GM19397 (cell line): ENCODE results near the gene NCS1.
"Not testable (repeated sequence)": the region's sequence is repeated elsewhere in the genome, so short reads cannot be mapped to it uniquely, and the experiment has no call there.

ENCODE experiments used
- ATAC-seq: cut with Tn5 transposase; IDR thresholded peaks from one replicate; pipeline ENCODE4 v1.9.1; 2021; ENCODE audit warnings: mild to moderate bottlenecking, moderate library complexity; ENCODE audit not compliant: unreplicated experiment

The NCS1 gene

DNA sequence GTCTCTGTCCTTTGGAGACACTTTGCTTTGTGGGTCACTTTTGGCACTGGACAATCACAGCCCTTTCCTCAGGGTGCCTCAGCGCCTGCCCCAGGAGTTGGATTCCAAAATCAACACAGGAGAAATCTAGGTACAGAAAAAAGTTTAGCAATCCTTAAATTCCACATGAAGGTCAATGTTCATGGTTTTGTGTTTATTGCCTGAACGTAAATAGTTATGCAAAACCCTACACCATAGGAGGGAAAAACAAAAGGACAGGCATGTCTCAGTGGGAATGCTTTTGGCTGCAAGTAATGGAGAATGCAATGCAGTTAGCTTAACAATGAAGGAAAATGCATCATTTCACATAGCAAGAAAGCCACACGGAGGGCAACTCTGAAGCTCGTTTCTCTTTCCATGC, 86.8 kb downstream of the NCS1 start:
- ATAC-seq = no peak

DNA sequence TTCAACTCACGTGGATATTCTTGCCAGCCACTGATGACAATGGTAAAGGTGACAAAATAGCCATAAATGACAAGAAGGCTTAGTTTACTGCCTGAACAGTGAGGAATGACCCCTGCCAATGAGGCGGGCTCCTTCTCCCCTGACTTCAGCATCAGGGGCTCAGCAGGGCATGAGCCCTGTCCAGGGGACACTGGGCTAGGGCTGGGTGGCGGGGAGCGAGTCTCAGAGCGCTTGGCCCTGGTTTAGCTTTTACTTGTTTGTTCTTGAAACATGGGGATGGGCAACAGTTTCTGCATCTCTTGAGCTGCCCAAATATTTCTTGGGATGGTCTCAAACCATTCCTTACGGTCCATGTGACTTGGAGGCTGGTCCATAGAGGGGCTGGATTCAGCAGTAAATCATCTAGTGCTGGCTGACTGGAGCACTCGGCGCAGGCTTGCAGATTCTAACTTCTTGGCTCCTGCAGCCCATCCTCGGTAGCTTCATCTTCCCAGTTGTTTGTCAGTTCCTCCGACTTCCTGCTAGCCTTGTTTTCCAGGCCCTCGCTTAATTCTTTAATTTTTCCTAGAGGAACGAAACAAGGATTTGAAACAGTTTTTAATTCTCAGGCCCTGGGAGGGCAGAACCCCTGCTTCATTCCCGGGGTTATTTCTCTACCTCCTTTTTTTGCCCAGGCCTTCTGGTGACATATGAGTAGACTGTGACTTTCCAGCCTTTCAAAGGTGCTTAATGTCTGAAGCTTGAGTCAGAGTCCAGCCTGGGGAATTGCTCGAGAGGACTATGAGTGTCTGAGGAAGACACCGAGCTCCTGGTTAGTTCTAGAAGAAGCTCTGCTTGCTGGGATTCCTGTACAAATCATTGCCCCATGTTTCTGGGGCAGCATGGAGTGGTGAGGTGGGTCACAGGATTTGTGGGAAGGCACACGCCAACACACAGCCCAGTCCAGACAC, 88.9 kb downstream of the NCS1 start:
- ATAC-seq = no peak

DNA sequence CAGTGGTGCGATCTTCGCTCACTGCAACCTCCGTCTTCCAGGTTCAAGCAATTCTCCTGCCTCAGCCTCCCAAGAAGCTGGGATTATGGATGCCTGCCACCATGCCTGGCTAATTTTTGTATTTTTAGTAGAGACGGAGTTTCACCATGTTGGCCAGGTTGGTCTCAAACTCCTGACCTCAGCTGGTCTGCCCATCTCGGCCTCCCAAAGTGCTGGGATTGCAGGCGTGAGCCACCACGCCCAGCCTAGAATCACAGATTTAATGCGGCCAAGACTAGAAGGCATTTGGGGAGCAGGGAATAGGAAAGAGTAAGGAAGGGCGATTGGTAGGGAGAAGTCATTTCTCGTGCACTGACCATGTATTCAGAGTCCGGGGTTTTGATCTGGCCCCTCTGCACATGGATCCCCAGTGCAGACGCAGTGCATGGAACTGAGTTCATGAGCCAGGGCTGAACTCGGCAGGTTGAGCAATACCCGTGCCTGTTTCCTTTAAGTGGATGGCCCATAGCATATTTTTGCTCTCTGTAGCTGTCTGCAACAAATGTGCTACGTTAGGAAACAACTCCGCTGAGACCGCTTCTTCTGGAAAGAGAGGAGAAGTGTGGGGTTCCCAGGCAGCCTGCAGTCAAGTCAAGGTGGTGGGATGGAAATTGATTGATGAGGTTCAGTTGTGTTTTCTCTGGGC, 90.0 kb downstream of the NCS1 start:
- ATAC-seq = no peak

DNA sequence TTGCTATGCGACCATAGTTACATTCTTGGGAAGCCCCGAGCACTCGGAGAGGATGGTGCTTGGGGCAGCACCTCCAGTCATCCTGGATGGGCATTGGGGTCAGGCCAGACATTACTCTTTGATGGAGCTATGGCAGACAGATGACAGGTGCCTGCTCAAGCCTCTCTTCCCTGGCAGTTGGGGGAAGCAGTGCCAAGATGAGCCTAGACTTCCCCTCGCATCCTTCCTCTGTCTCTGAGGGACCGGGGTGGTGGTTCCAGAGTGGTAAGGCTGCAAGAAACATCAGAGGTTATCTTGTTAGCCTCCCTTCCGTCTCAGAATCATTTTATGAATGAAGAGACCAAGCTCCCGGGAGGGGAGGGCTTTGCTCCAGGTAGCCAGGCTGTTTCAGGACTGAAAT, 90.6 kb downstream of the NCS1 start:
- no peak for ATAC-seq

DNA sequence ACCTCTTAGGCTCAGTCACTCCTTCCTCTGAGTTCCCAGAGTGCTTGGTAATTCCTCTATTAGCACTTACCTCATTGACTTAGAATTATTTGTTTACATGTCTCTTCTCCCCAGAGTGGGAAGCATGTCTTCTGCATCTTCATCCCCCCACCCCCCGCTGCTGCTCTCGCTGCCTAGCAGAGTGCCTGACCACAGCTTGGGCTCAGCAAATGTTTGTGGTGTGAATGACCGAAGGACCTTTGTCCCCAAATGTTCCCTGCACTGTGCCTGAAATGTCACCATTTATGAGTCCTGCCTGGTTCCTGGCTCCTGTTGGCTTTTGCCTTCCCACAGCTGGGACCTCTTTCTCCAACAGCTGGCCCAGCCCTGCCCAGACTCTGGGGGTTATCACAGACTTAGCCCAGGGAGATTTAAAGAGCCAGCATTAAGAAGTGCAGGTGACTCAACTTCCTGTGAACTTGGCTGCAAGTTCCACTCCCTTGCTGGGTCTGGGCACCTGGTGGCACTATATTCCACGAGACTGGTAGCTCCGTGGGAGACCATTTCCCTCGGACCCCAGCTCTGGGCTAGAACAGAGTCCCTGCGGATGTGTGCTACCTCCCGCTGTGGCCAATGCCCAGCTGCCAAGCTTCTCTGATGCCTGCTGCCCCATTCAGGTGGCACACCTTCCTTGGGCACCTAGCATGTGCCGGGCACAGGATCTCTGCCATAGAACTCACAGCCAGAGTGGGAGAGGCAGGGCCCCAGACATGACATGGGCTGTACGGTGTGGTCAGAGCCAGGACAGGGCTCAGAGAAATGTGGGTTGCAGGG, 91.6 kb downstream of the NCS1 start:
- ATAC-seq = no peak

DNA sequence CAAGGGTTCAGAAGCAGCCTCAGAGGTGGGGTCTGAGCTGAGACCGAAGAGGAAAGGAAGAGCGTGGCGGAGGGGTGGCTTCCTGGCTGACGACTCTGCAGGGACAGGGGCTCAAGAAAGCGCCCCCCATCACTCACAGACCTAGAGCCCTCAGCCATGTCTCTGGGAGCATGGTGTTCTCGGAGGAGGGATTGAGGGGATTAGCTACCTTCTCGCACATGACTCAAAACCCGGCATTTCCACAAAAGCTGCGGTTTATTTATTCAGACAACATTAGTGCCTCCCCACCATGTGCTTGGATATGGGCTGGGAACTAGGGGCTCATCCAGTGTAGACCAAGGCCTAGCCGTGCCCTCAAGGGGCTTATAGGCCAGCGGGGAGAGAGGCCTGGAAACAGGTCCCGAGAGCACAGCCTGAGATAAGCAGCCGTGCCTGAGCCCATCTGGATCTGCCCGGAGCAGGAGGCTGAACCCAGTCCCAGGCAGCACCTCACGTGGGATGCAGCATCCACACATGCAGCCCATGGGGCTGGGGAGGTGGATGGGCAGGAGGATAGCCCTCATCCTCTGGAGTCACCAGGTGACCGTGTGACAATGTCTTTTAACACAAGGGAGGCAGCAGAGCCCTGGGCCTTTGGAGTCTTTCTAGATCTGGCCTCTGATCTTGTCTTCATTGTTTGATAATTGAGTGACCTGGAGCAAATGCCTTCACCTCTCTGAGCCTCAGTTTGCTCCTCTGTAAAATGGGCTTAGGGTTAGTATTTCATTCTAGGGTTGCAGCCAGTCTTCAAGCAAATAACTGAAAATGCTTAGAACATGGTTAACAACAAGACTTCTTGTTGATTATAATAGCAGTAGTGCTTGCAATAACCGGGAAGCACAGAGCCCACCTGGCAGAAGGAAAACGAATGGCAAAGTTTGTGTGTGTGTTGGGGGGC, 92.5 kb downstream of the NCS1 start:
- ATAC-seq = no peak

DNA sequence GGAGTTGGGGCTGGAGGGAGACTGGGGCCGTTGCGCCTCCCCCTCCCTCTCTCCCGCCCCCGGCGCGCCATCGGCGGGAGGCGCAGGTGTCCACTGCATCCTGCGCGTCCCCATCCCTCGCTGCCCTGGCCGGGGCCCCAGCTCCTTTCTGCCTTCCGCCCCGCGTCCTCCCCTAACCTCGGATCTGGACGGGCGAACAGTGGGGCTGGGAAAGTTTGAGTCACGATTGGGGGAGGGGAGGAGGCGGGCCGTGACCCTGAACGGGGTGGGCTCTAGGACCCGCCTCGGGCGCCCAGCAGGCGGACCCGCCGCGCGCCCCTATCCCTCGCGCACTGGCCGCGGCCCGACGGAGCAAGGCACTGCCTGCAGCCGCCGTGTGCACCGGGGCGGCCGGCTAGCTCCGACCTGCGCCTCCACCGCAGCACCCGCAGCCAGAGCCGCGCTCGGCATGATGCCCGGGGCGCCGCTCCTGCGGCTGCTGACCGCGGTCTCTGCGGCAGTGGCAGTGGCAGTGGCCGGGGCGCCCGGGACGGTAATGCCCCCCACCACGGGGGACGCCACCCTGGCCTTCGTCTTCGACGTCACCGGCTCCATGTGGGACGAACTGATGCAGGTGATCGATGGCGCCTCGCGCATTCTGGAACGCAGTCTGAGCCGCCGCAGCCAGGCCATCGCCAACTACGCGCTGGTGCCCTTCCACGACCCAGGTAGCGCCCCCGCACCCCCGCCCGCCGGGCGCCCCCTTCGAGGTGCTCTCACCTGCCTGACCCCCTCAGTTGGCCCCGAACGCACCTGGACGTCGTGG, 93.4 kb downstream of the NCS1 start, which contains the start of gene HMCN2:
HMCN2 (plus strand) TSS at position 330 of the 805 bp plus-strand sequence; CDS start at position 449, 119 bp downstream.
- no peak for ATAC-seq

DNA sequence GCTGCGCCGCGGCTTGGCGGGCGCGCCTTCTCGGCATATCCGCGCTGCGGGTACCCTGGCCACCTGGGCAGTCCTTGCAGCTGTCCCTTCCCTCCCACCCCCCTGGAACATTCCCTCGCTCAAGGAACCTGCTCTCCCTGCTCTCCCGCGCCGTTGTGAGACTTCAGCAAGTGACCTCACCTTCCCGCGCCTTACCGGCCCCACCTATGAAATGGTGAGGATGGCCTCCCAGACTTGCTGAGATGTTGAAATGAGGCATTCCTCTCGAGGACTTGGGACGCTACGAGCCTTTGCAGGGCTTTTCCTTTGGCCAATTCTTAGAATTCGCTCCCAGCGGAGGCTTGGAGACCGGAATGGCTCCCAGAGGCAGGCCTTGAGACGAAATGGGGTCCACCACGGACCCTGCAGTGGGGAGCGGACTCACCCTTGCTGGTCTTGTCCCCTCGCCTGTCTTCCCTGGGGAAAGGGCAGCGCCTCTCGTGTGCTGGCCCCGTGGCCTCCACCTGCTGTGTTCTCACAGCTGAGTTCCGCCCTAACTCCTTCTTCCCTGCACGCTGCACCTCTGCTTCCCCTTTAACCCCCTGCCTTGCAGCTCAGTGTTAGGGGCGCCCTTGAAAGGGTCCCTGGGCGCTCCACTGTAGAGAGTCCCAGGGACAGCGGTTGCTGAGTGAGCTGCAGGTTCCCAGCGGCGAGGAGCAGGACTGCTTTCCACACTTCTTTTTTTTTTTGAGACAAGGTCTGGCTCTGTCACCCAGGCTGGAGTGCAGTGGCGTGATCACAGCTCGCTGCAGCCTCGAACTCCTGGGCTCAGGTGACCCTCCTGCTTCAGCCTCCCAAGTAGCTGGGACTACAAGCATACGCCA, 94.3 kb downstream of the NCS1 start:
- no peak for ATAC-seq

DNA sequence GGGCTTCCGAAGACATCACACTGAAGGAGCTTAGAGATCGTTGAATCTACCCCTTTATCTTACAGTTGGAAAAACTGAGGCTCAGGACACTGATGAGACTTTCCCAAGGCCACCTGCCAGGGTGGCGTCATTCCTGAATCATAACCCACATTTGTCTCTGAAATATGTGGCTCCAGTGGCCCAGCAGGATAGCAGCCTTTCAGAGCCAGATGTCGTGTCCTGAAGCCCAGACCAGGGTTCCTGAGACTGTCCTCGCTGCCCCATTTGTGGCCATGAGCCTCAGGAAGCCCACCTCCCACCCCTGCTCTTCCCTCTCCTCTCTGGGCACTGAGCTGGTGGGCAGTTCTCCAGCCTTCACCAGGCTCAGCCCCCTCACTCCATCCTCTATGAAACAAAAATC, 95.7 kb downstream of the NCS1 start:
- no peak for ATAC-seq

DNA sequence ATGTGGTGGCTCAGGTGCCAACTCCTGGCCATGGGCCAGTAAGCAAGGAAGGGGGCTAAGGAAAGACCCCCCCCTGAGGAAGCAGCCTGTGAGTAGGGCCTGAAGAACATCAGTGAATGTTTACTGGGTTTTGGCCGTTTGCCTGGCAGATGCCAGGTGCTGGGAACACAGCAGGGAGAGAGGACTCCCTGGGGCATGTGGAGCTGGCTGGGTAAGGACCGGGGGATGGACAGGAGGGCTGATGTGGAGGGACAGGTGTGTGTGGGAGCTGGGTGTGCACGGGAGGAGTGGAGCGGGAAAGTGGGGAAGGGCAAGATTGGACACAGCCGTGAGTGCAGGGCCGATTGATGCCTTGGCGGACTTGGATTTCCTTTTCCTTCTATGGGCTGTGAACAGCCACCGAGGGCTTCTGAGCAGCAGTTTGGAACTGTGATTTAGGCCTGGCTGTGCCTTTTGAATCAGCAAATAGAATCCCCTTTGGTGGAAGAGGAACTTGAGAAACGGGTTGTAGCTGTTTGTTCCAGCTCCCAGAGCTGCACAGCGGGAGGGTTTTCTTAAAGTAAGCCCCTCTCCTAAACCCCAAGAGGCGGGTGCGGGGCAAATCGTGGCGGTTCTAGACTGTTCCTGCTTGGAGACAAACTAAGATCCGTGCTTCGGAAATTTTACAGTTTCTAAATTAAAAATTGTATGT, 96.5 kb downstream of the NCS1 start:
- ATAC-seq = no peak

DNA sequence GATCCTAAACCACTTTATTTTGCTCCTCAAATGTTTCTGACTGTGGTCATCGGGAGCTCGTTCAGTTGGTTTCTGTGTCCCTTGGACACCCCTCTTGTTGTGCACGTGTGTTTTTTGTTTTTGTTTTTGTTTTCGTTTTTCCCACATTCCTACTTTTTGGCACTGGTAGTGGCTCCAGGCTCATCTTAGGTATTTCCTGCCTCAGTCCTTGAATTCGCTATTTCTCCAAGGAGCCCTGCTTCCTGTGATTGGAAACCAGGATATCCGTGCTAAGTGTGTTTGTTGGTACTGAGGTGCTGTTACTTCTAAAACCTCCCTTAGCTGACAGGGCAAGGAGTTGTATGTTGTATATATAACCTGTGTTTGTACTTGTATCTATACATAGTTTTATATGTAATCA, 99.3 kb downstream of the NCS1 start:
- no peak for ATAC-seq

DNA sequence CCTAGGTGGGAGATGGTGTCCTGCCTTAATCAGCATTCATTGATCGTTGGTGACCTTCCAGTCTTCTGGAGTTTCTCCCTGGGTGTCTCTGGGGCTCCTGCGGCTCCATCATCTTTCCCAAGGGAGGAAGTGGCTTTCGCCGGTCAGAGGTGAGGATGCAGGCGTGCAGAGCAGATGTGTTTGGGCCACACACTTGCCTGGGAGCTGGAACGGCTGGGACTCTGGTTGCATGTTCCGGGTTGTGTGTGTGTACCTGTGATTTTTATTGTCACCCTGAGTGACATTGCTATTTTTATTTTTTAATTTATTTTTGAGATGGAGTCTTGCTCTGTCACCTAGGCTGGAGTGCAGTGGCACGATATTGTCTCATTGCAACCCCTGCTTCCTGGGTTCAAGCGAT, 103.0 kb downstream of the NCS1 start:
- no peak for ATAC-seq

DNA sequence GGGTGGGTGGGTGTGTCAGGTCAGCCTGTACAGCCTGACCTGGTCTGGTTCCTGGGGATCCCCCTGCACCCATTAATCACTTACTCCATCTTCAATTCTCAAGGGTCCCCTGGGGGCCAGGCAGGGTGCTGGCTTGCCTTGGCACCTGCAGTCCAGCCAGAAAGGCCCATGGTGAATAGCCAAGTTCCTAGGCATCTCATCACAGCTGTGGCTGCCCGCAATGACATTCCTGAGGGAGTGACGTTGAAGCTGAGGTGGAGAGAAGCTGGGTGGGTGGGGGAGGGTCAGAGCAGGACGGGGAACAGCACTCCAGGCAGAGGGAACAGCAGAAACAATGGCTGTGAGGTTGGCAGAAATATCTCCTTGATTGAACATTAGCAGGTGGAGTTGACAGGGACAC, 103.9 kb downstream of the NCS1 start:
- no peak for ATAC-seq

DNA sequence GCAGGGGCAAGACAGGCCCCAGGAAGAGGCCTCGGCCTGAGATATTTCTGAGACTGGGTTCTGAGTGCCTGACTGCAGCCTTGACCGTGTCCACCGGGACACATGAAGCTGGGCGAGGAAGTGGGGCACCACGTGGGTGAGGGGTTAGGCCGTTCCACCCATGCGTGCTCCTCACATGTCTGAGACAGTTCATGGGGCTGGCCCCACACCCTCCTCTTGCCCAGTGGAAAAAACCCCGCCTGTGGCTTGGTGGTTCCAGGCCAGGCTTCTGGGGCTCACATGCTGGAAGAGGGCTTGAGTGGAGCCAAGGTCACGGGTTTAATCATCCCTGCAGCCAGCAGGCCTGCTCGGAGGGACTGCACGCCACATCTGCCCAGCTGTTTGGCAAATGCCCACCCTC, 104.8 kb downstream of the NCS1 start:
- ATAC-seq = no peak

DNA sequence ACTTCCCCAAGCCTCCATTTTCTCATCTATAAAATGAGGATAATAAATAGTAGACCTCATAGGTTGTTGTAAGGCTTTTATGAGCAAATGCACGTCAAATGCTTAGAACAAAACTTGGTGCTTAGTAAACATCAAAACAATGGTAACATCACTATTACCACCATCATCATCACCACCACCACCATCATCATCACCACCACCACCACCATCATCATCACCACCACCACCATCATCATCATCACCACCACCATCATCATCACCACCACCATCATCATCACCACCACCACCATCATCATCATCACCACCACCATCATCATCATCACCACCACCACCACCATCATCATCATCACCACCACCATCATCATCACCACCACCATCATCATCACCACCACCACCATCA, 105.3 kb downstream of the NCS1 start:
- ATAC-seq = not testable (repeated sequence)

DNA sequence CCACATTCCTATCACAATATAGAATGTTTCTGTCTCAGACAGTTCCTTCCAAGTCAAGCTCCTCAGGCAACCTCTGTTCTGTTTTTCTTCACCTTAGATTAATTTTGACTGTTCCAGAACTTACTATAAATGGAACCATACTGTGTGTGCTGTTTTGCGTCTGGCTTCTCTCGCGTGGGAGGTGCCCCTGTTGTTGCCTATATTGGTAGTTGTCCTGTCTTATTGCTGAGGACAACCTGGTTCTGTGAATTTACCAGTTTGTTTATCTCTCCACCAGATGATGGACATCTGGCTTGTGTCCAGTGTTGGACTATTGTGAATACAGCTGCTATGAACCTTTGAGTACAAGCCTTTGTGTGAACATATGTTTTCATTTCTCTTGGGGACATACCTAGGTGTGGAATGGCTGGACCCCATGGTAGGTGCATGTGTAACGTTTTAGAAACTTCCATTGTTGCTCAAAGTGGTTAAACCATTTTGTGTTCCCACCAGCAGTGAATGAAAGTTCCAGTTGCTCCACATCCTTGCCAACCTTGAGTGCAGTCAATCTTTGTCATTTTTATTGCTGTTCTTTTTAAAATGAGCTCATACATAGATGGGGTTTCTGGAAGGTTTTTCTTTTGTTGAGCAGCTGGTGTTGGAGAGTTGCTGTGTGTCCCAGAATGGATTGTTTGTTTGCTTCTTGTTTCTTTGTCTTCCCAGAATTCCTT, 111.5 kb downstream of the NCS1 start:
- no peak for ATAC-seq

DNA sequence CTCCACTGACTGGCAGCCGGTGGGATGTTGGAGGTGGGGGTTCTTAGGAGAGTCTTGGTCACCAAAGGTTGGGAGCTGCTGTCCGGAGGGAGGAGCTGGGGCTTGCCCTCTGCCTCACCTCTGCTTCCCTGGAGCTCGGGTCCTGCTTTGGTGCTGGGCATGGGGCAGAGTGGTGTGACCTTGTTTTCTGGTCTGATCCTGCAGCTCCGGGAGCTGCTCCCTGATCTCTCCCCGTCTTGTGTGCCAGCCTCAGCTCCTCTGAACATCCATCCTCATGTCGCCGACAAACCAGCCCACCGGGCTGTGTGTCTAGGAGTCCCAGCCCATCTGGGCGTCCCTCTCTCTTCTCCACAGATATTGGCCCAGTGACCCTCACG, 112.0 kb downstream of the NCS1 start:
- ATAC-seq = no peak
